ENCODE results near the gene HEXA.
"Not testable (repeated sequence)": the region's sequence is repeated elsewhere in the genome, so short reads cannot be mapped to it uniquely, and the experiment has no call there.

HEXA gene

DNA sequence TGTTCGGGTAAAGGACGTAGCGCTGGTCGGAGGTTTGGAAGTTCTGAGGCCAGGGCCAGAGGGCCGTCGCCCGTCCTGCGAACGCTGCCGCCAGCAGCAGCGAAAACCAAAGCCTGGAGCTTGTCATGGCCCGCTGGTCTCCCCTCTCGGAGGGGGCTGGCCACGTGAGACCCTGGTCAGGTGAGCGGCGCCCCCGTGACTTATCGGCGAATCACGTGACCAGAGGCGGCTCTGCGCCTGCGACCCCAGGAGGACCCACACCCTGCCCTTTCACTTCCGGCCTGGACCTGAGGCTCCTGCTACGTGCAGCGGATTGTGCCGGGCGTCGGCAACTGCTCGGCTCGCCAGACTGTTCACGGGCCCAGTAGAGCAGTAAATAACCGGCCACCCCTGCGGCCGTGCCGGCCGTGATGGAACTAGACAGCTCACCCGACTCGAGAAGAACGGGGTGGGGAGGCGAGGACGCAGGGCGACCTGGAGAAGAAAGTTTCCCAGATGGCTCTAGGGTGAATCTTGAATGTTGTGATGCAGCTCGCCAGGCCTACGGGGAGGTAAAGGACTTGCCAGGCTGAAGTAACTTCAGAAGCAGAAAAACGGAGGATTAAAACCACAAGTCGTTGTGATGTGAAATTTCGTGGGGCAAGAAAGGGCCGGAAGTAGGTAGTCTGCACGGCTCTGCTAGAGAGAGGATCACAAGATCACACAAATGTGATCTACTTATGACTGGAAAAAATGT is at the start of gene HEXA:
Gene HEXA (minus strand): TSS at position 169 of the 736 bp plus-strand sequence. CDS start 42 bp downstream, at position 127.
- DNase-seq: peak; percentile 99
- peak; percentile 92 for ATAC-seq

DNA sequence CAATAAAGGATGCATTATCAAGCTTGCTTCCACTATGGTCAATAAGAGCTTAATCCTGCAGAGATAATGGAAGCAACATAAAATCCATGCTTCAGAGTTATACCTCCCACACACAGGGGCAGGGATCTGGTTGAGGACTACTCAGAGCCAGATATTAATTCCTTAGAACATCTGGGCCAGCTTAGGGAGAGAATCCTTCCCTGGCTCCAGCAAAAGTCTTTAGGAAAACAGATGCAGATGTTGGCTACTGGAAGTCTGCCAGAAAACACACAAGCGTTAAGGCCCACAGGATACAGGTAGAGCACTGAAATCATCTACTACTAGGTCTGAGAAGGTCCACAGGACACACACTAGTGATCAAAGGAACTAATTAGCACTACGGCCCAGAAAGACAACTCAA is 47.4 kb upstream of the HEXA start:
- ATAC-seq (no peak), DNase-seq (no peak)

DNA sequence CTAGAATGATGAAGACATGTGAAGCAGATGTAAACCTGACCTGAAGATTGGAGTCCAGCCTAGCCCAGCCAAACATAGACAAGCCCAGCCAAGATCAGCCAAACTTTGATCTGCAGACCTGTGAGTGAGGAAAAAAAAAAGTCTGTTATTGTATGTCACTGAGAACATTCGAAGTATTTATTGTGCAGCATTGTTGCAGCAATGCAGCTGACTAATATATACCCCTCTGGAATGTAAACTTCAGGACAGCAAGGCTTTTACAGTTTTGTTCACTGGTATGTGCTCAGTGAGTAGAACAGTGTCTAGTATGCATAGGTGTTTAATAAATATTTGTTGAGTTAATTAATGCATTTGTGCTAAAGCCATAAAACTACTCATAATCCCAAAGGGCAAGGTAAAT is 45.7 kb upstream of the HEXA start:
- no peak for ATAC-seq
- DNase-seq: no peak

DNA sequence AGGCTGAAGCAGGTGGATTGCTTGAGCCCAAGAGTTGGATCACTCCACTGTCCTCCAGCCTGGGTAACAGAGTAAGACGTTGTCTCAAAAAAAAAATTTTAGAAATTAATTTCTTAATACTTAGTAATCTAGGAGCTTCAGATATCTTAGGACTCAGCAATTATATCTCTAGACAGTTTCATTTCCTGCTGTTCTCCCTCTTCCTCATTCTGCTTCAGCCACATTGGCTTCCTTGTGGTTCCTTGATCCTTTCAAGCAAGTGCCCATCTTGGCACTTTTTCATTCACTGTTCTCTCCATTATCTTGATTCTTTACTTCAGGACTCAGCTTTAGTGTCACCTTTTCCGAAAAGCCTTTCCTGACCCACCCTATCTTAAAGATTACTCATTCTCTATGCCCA is 44.8 kb upstream of the HEXA start:
- DNase-seq: no peak

DNA sequence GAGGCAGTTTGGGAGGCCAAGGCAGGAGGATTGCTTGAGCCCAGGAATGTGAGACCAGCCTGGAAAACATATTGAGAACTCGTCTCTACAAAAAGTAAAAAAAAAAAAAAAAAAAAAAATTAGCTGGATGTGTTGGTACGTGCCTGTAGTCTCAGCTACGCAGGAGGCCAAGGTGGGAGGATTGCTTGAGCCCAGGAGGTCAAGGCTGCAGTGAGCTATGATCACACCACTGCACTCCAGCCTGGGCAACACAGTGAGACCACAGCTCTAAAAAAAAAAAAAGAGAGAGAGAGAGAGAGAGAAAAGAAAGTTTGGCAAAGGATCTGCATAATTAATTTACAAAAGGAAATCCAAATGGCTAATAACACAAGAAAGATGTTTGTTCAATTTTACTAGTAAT is 44.0 kb upstream of the HEXA start:
- ATAC-seq, DNase-seq: not testable (repeated sequence)

More for the DNA sequence above, 44.8 kb upstream of the HEXA start:
- ATAC-seq: no peak

DNA sequence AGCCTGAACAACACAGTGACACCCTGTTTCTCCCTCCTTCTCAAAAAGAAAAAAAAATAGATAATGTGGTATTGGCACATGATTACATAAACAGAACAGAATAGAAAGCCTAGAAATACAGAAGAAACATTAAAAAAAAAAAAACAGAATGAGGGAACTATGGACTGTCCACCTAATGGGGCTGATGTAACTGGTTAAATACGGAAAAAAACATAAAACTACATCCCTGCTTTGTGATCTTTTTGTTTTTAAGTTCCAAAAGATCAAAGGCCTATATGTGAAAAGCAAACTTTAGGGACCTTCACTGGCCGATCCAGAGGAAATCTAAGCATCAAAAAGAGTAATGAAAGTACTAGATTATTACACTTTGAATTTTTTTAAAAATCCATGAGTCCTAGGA is 39.5 kb upstream of the HEXA start:
- no peak for ATAC-seq

DNA sequence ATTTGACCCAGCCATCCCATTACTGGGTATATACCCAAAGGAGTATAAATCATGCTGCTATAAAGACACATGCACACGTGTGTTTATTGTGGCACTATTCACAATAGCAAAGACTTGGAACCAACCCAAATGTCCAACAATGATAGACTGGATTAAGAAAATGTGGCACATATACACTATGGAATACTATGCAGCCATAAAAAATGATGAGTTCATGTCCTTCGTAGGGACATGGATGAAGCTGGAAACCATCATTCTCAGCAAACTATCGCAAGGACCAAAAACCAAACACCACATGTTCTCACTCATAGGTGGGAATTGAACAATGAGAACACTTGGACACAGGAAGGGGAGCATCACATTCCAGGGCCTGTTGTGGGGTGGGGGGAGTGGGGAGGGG is 37.5 kb upstream of the HEXA start:
- not testable (repeated sequence) for DNase-seq, ATAC-seq

More for the DNA sequence above, 39.5 kb upstream of the HEXA start:
- DNase-seq: no peak

DNA sequence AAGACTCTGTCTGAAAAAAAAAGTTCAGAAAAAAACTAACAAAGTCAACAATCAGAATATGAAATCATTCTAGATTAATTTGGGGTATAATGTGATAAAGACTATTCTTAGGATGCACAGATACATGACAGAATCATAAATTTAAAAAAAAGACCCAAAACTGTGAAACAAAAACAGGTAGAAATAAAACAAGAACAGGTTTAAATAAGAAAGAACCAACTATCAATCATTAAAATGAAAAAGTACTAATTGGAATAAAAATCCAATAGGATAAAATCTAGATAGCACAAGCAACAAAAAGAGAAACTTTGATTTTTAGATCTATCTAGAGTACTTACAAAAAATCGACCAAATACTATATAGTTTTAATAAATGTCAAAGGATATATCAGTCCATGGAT is 35.7 kb upstream of the HEXA start:
- DNase-seq (no peak), ATAC-seq (no peak)

DNA sequence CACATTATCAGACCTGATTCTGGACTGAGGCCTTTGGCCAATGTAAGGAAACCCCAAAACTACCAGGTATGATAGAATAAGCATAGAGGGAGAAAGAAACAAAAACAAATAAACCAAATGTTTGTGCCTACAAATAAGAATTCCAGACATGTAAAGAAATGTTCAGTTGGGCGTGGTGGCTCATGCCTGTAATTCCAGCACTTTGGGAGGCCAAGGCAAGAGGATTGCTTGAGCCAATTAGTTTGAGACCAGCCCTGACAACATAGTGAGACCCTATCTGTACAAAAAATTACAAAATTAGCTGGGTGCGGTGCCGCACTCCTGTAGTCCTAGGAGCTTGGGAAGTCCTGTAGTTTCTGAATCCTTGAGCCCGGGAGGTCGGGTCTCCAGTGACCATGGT is 35.3 kb upstream of the HEXA start:
- DNase-seq (no peak), ATAC-seq (no peak)

DNA sequence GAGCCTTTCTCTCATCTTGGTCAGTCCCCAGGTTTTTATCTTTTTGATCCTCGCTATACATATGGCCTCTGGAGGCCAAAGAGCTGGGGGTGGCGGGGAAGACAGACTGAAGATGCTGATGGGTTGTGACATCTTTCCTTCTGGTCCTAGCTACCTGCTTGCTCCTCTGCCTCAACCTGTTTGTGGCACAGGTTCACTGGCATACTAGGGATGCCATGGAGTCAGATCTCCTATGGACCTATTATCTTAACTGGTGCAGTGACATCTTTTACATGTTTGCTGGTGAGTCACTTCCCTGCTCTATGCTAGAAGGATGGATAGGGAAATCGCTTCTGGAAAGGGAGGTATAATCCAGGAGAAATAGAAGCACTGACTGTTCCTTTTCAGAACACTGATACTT is 31.1 kb upstream of the HEXA start:
- ATAC-seq: no peak
- no peak for DNase-seq

DNA sequence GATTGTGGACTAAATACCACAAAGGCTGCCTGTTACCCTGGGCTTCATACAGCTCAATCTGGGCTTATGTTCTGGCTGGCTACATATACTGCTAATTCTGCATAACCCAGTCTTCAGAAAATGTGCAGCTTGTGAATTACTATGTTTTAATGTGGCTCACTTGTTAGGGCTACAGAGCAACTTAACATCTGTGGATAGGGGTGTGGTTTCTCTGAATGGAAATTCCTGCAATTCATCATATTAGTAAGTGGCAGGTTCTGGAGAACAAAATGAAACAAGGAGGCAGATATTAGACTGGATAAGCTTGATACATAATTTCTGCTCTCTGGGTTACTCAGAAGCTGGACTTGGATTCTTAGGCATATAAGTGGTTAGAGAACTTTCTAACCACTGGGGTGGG is 29.0 kb upstream of the HEXA start:
- ATAC-seq: no peak
- DNase-seq: no peak

DNA sequence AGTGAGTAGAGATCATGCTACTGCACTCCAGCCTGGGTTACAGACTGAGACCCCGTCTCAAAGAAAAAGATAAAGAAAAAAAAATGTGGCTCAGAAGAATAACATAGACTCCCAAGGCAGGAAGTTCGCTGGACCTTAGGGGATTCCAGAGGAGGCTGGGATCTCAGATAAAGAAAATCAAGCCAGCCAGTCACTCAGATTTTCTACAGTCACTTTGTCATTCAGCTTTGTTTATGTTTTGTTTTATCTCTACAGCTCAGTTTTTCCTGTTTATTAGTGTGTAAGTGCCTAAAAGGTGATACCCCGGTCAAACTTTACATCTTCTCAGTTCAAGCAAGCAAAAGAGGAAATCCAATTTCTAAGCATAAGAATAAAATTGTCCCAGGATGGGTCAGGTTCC is 28.5 kb upstream of the HEXA start:
- no peak for ATAC-seq
- DNase-seq: no peak

DNA sequence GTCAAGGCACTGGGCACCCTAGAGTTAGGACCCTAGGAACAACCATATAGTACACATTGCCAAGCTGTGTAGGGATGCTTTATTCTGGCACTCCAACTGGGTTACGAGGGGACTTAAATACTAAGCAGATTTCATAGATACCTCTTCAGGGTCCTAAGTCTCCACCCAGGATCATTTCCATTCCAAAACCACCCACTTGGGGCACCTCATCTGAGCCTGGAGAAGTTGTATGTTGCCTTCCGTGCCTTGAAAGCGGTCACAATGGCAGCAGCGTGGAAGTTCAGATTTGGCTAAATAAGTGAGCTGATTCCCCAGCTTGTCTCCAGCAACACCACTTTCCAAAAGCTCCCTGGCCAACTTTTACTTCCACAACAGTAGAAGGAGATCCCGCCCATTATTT is 26.9 kb upstream of the HEXA start:
- no peak for DNase-seq
- ATAC-seq: no peak

DNA sequence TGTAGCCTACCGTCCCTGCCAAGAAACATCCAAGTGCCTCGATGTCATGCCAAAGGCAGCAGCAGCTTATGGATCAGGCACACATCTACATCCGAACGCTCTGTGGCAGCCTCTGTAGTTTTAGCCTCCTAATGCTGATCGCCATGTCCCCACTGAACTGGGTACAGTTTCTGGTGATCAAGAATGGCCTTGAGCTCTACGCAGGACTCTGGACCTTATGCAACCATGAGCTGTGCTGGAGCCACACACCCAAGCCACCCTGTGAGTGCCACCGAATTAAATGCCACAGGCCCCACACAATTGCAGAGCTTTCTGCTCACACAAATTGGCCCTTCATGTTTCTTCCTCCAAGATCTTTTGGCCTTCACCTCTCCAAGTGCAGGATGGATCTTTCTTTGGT is 22.8 kb upstream of the HEXA start:
- ATAC-seq: no peak
- DNase-seq: no peak

DNA sequence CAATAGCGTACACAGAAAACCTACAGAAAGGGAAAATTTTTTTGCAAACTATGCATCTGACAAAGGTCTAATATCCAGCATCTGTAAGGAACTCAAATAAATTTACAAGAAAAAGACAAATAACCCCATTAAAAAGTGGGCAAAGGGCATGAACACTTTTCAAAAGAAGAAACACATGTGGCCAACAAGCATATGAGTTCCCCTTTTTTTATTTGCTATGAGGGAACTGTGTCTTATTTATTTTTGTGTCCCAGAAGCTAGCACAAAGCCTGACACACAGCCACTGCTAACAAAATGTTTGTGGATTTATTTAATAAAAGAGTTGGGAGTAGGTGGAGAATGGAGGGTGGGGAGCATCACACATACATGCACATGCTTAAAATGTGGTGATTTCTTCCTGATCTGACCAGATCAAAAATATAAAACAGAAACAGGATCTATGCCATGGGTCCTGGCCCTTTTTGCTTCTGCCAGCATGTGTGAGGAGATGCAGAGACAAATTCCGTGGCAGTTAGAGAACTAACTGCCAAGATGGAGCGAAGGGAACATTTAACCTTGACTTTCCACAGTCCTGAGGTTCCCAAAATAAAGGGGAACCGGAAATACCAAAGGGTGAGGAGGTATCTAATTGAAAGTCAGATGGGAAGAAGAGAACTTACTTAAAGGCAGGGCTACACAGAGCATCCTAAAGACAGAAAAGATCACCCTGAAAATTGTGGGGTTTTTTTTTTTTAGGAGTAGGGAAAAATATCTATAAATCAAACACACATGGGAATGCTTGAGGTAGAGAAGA is 22.2 kb upstream of the HEXA start, which contains the start of gene TMEM202:
Gene TMEM202 (plus strand): TSS at position 510 of the 793 bp plus-strand sequence. CDS start 22 bp downstream, at position 532.
- ATAC-seq (no peak), DNase-seq (no peak)

DNA sequence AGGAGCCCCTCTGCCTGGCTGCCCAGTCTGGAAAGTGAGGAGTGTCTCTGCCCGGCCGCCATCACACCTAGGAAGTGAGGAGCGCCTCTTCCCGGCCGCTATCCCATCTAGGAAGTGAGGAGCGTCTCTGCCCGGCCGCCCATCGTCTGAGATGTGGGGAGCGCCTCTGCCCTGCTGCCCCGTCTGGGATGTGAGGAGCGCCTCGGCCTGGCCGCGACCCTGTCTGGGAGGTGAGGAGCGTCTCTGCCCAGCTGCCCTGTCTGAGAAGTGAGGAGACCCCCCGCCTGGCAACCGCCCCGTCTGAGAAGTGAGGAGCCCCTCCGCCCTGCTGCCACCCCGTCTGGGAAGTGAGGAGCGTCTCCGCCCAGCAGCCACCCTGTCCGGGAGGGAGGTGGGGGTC is 20.5 kb upstream of the HEXA start:
- not testable (repeated sequence) for DNase-seq, ATAC-seq

DNA sequence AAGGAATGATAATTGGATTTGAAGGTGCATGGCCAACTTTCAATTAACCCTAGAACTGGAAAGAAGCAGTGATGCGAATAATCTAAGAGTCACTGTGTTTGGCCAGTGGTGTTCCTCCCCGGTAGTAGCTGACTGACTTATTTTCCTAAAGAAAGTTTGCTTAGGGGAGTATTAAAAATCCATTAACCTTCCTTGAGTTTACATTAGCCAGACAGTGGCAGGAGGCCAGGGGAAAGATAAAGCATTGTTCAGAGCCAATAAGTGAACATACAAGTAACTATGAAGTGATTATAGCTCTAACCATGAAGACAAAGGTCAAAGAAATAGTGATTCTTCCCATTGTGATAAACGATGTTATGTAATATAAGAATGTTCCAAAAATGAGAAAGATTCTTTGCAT is 13.4 kb upstream of the HEXA start:
- DNase-seq (no peak), ATAC-seq (no peak)

DNA sequence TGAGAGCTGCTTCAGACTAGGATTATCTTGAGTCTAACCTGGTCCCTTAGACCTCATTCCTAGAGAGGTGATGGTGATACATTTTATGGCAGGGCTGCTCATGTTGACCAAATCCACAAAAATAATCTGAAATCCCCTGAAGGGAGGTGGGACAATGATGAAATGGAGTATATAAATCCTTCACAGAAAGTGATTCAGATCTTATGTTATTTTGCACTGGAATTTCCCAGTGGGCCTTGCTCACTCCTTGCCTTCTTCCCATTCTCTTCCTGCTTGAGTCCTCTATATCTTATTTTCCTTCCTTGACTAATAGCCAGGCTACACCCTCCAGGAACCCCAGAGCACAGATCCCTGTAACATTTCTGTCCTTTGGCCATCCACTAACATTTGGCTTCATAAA is 11.9 kb upstream of the HEXA start:
- no peak for ATAC-seq
- no peak for DNase-seq

DNA sequence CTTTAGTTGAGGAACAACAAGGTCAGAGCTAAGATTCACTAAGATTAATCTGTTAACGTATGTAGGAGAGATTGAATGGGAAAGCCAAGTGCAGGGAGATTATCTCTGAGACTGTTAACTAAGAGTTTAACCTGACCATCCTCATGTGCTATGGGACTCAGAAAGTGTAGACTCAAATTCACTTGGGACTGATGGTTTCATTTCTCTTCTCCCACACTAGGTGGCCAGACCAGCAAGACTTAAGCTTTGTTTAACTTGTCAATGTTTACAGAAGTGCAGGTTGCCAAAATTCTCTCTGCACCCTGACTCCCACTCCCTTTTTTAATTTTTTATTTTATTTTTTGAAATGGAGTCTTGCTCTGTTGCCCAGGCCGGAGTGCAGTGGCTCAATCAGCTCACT is 6.3 kb upstream of the HEXA start:
- ATAC-seq: no peak
- DNase-seq: no peak

DNA sequence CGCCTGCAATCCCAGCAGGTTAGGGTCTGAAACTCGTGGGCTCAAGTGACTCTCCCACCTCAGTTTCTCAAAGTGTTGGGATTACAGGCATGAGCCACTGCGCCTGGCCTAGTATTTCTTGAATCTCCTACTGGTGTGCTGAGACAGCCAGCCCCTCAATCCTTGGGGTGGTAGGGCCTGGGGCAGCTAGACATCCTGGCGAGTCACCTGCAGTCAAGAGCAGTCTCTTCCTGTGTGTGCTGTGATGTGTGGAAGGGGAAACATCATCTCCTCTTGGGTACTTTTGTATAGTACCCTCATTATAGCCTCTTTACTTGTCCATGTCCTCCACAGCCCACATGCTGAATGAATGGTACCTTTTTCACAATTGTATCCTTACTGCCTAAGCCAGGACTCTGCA is 4.9 kb upstream of the HEXA start:
- no peak for DNase-seq
- ATAC-seq: no peak

DNA sequence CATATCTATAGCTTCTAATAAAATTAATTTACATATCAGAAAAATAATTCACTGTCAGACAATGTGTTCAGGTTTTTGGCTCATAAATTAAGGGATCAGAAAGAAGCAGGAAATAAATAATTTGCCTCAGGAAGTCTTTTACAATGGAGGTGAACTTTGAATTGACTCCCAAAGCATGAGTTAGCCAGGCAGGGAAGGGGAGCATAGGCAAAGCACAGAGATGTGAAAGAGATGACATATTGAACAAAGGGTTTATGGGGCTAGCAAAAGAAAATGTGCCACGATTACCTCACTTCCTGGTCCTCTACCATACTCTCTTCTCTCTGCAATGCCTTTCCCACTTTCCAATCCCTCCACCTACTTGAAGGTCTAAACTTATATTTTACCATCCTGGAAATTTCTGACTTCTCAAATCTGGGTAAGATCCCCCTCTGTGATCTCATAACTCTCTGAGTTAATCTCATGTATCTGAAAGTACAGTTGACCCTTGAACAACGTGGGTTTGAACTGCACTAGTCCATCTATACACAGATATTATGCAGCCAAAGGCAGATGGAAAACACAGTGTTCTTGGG is 4.1 kb upstream of the HEXA start:
- ATAC-seq (no peak), DNase-seq (no peak)

DNA sequence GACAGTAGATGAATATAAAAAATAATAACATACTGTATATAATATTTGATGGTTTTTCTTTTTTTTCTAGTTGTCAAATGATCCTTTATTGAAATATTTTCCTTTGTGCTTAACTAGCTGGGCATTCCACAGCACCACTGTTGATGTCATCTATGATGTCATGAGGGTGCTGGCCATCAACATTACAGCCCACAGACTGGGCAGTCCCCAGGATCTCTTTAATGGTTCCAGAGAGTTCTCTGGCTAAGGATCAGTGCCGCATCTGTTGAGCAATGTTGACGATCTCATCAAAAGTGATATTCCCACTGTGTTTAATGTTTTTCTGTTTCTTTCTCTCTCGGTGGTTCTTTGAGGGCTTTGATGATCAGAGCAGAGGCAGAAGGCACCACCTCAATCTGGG is 3.3 kb upstream of the HEXA start:
- not testable (repeated sequence) for DNase-seq, ATAC-seq

DNA sequence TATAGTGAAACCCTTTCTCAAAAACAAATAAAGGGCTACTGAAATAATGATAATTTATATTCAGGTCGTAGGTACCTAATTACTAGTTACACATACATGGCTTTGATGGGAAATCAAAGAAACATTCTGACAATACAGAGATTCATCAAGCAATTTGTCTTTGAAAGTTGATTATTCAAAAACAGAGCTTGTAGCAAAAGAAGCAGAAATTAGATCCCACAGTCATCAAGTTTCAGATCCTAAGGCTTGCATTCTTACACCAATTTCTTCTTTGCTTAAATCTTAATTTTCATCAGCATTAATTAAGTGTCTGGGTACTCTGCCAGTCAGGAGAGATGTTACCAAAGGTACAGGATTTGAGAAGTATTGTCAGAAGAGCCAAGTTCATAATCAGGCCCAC is 1.5 kb upstream of the HEXA start:
- no peak for DNase-seq
- no peak for ATAC-seq

Data from stimulated activated naive CD8-positive, alpha-beta T cell treated with anti-CD3 and anti-CD28 coated beads, Interleukin-15, Interleukin-2, amounts not matched to agents 100 U/mL and 50 U/mL, for 24 hours (primary cell).